H9 (cell line): ENCODE data around the gene RERE. TPM values are rescaled to one million over a fixed set of nuclear protein-coding genes. Genes with fewer than 3 reads are reported as not detected.
A peak's percentile ranks its signal among the peaks of the same experiment; 100 is the strongest.

Experiments used
- DNase-seq: peaks from one replicate; pipeline ENCODE4 v3.0.0-alpha.2; 2017
- H2AFZ ChIP-seq: one replicate; pipeline ENCODE4 v1.6.1; 2013; ENCODE audit warnings: mild to moderate bottlenecking, low read length, control low read depth, moderate library complexity
- H2AK5ac ChIP-seq: 2 replicates; pipeline ENCODE4 v1.6.1; 2013; ENCODE audit warnings: low read length, control low read depth, mixed read lengths; ENCODE audit not compliant: insufficient read length
- H2BK120ac ChIP-seq: one replicate; pipeline ENCODE4 v1.6.1; 2013; ENCODE audit warnings: low read depth, mild to moderate bottlenecking, low read length, control low read depth, inconsistent platforms; ENCODE audit not compliant: poor library complexity, severe bottlenecking
- H2BK12ac ChIP-seq: 2 replicates; pipeline ENCODE4 v1.6.1; 2013; ENCODE audit warnings: low read length, control low read depth, mixed read lengths, low read depth; ENCODE audit not compliant: insufficient read length
- H2BK15ac ChIP-seq: 2 replicates; pipeline ENCODE4 v1.6.1; 2013; ENCODE audit warnings: low read depth, low read length, control low read depth
- H2BK20ac ChIP-seq: one replicate; pipeline ENCODE4 v1.6.1; 2013; ENCODE audit warnings: low read depth, mild to moderate bottlenecking, low read length, control low read depth, inconsistent platforms; ENCODE audit not compliant: poor library complexity, severe bottlenecking
- H2BK5ac ChIP-seq: 2 replicates; pipeline ENCODE4 v1.6.1; 2013; ENCODE audit warnings: low read length, control low read depth, mixed read lengths; ENCODE audit not compliant: insufficient read length
- H3K14ac ChIP-seq: 2 replicates; pipeline ENCODE4 v1.6.1; 2013; ENCODE audit warnings: low read length, control low read depth; ENCODE audit not compliant: insufficient read depth
- H3K18ac ChIP-seq: 2 replicates; pipeline ENCODE4 v1.6.1; 2013; ENCODE audit warnings: low read depth, mild to moderate bottlenecking, mixed read lengths, low read length, control low read depth; ENCODE audit not compliant: insufficient read length
- H3K23ac ChIP-seq: 2 replicates; pipeline ENCODE4 v1.6.1; 2013; ENCODE audit warnings: low read length, control low read depth, mixed read lengths, low read depth; ENCODE audit not compliant: insufficient read length
- H3K23me2 ChIP-seq: 2 replicates; pipeline ENCODE4 v1.6.1; 2013; ENCODE audit warnings: low read depth, mild to moderate bottlenecking, mixed read lengths, low read length, control low read depth; ENCODE audit not compliant: insufficient read length, poor library complexity, severe bottlenecking
- H3K27ac ChIP-seq: 2 replicates; pipeline ENCODE4 v1.5.1; 2013; ENCODE audit warnings: low read length, control low read depth, mixed read lengths, low read depth; ENCODE audit not compliant: insufficient read length
- H3K27me3 ChIP-seq: 2 replicates; pipeline ENCODE4 v1.6.1; 2013; ENCODE audit warnings: low read length, control low read depth, inconsistent platforms; ENCODE audit not compliant: insufficient read depth
- H3K4ac ChIP-seq: 2 replicates; pipeline ENCODE4 v1.6.1; 2013; ENCODE audit warnings: low read depth, mild to moderate bottlenecking, control low read depth, inconsistent platforms, low read length, moderate library complexity
- H3K4me1 ChIP-seq: 2 replicates; pipeline ENCODE4 v1.6.1; 2013; ENCODE audit warnings: low read length, control low read depth, inconsistent platforms; ENCODE audit not compliant: insufficient read depth
- H3K4me2 ChIP-seq: 2 replicates; pipeline ENCODE4 v1.6.1; 2013; ENCODE audit warnings: low read length, control low read depth, mixed read lengths; ENCODE audit not compliant: insufficient read length, insufficient read depth
- H3K56ac ChIP-seq: 2 replicates; pipeline ENCODE4 v1.6.1; 2013; ENCODE audit warnings: low read depth, mild to moderate bottlenecking, mixed read lengths, low read length, control low read depth; ENCODE audit not compliant: insufficient read length
- H3K79me1 ChIP-seq: 2 replicates; pipeline ENCODE4 v1.6.1; 2013; ENCODE audit warnings: low read depth, mild to moderate bottlenecking, moderate library complexity, low read length, control low read depth, inconsistent platforms; ENCODE audit not compliant: insufficient read depth, poor library complexity, severe bottlenecking
- H3K79me2 ChIP-seq: 2 replicates; pipeline ENCODE4 v1.6.1; 2013; ENCODE audit warnings: low read length, control low read depth, inconsistent platforms; ENCODE audit not compliant: insufficient read depth
- H3K9ac ChIP-seq: 2 replicates; pipeline ENCODE4 v1.6.1; 2013; ENCODE audit warnings: low read length, control low read depth, mixed read lengths; ENCODE audit not compliant: insufficient read length; ENCODE audit errors: extremely low read depth
- H3K9me3 ChIP-seq: one replicate; pipeline ENCODE4 v1.6.1; 2013; ENCODE audit warnings: low read depth, low read length, inconsistent platforms; ENCODE audit not compliant: control insufficient read depth
- H3T11ph ChIP-seq: one replicate; pipeline ENCODE4 v1.6.1; 2013; ENCODE audit warnings: mild to moderate bottlenecking, low read length, control low read depth, inconsistent platforms
- H4K20me1 ChIP-seq: one replicate; pipeline ENCODE4 v1.6.1; 2013; ENCODE audit not compliant: control insufficient read depth, insufficient read length, insufficient read depth
- H4K5ac ChIP-seq: 2 replicates; pipeline ENCODE4 v1.6.1; 2013; ENCODE audit warnings: low read depth, mild to moderate bottlenecking, mixed read lengths, low read length, control low read depth; ENCODE audit not compliant: insufficient read length
- H4K8ac ChIP-seq: replicated peaks from 2 replicates; pipeline ENCODE4 v1.6.1; 2013; ENCODE audit warnings: low read length, control low read depth, mixed read lengths, low read depth; ENCODE audit not compliant: insufficient read length
- H4K91ac ChIP-seq: 2 replicates; pipeline ENCODE4 v1.6.1; 2013; ENCODE audit warnings: low read depth, mild to moderate bottlenecking, moderate library complexity, mixed read lengths, low read length, control low read depth; ENCODE audit not compliant: insufficient read length
- H3K27ac Mint-ChIP-seq, 3 experiments: 2 replicates in 2 of 3; 3 replicates in 1 of 3; pipeline ENCODE4 v1.8.0; 2020 to 2021; ENCODE audit warnings: mixed read lengths in 3 of 3, mild to moderate bottlenecking in 1 of 3, moderate library complexity in 1 of 3
- H3K27me3 Mint-ChIP-seq: 2 replicates; pipeline ENCODE4 v1.8.0; 2021; ENCODE audit warnings: low read depth, mild to moderate bottlenecking, moderate library complexity, mixed read lengths
- H3K36me3 Mint-ChIP-seq, 3 experiments: 2 replicates in 2 of 3; 3 replicates in 1 of 3; pipeline ENCODE4 v1.8.0; 2020 to 2021; ENCODE audit warnings: low read depth in 3 of 3, mixed read lengths in 3 of 3; ENCODE audit not compliant: insufficient read depth in 1 of 3
- H3K4me1 Mint-ChIP-seq, 2 experiments: 2 replicates each; pipeline ENCODE4 v1.8.0; 2020; ENCODE audit warnings: mixed read lengths in 2 of 2
- H3K4me3 Mint-ChIP-seq, 2 experiments: 2 replicates in 1 of 2; 3 replicates in 1 of 2; pipeline ENCODE4 v1.8.0; 2020 to 2021; ENCODE audit warnings: mild to moderate bottlenecking in 2 of 2, mixed read lengths in 2 of 2, moderate library complexity in 1 of 2
- H3K9me3 Mint-ChIP-seq, 2 experiments: 2 replicates in 1 of 2; 3 replicates in 1 of 2; pipeline ENCODE4 v1.8.0; 2020; ENCODE audit warnings: mild to moderate bottlenecking in 2 of 2, mixed read lengths in 2 of 2, moderate library complexity in 1 of 2
- WGBS: extraction: QIAGEN DNeasy Blood & Tissue Kit; methylation state at CpG from one replicate; pipeline ENCODE4 v1.1.7; 2013; ENCODE audit warnings: missing lambda C conversion rate, low lambda C conversion rate, mixed read lengths; ENCODE audit not compliant: insufficient read length; ENCODE audit errors: extremely low coverage; 5-methylcytosine and 5-hydroxymethylcytosine counted together
- total RNA-seq: library from RNA; stranded (reverse); gene quantifications from 2 replicates; pipeline ENCODE4 v1.2.1, GENCODE V29; 2021
- TF ChIP-seq, protein P1 (sequence below): fragments of 200-600 bp; sonication (generic); conservative IDR thresholded peaks from 3 replicates; pipeline ENCODE4 v1.8.0; 2021; ENCODE audit warnings: antibody characterized with exemption, mild to moderate bottlenecking

Gene RERE
- total RNA-seq, 1 experiment from 2014 or later: 103 TPM

- Histone ChIP-seq H4K5ac (no peak overlapping the region), H2BK12ac (no peak overlapping the region), H3K79me2 (peaks cover 1% of the 10 kb centered on the region; the same call in 1 of the 2 replicates), H2BK120ac (no peak overlapping the region), H3K4me1 (no peaks in the 10 kb centered on the region; the same call in 1 of the 2 replicates), H3K4me2 (no peak overlapping the region), H4K91ac (no peak overlapping the region), H2AK5ac (no peak overlapping the region), H4K8ac (no peak overlapping the region), H3K4ac (no peak overlapping the region), H3K27ac (no peak overlapping the region), H3K79me1 (peaks cover 8% of the 10 kb centered on the region), H2BK15ac (no peak overlapping the region), H3K14ac (no peak overlapping the region), H4K20me1 (no peaks in the 10 kb centered on the region), H3K56ac (no peak overlapping the region), H3K9me3 (no peaks in the 10 kb centered on the region), H3K23ac (no peak overlapping the region), H3K9ac (no peak overlapping the region), H3T11ph (no peak overlapping the region), H2BK20ac (no peak overlapping the region), H2AFZ (no peak overlapping the region), H3K23me2 (no peaks in the 10 kb centered on the region), H2BK5ac (no peak overlapping the region), H3K27me3 (no peaks in the 10 kb centered on the region), H3K18ac (no peak overlapping the region)
- Mint-ChIP-seq H3K9me3 (no peaks in the 10 kb centered on the region), H3K36me3 (no peaks in the 10 kb centered on the region), H3K27ac (peak overlapping the region in 1 of 3 experiments; percentile 26; a peak in 2 of 7 replicates), H3K4me1 (peaks cover 32 to 36% of the 10 kb centered on the region in 2 experiments), H3K4me3 (no peak overlapping the region), H3K27me3 (no peaks in the 10 kb centered on the region)
- no peak for DNase-seq
- TF ChIP-seq, protein P1, sequence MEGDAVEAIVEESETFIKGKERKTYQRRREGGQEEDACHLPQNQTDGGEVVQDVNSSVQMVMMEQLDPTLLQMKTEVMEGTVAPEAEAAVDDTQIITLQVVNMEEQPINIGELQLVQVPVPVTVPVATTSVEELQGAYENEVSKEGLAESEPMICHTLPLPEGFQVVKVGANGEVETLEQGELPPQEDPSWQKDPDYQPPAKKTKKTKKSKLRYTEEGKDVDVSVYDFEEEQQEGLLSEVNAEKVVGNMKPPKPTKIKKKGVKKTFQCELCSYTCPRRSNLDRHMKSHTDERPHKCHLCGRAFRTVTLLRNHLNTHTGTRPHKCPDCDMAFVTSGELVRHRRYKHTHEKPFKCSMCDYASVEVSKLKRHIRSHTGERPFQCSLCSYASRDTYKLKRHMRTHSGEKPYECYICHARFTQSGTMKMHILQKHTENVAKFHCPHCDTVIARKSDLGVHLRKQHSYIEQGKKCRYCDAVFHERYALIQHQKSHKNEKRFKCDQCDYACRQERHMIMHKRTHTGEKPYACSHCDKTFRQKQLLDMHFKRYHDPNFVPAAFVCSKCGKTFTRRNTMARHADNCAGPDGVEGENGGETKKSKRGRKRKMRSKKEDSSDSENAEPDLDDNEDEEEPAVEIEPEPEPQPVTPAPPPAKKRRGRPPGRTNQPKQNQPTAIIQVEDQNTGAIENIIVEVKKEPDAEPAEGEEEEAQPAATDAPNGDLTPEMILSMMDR: no peak
- whole genome bisulfite sequencing: no CpG with 5 or more reads among the region's 4 CpGs
Observed at GRCh38 chr1:8721679-8722324, 95.6 kb downstream of the RERE start.
